Endothelial cell of umbilical vein (primary cell): ENCODE data around the gene KRT34. TPM values are rescaled to one million over a fixed set of nuclear protein-coding genes. Genes with fewer than 3 reads are reported as not detected.

Experiments used
- BruUV-seq: library from RNA; stranded (reverse); fragments of 400-500 nt; replicated peaks from 2 replicates; lab custom pipeline; 2021; lab: Mats Ljungman, UMichigan
- CTCF ChIA-PET: fragments of 300-600, 350-600 bp; sonication (Branson Sonifier 250); formaldehyde crosslinking; loops from one replicate; lab custom pipeline; 2021; ENCODE audit warnings: antibody characterized with exemption, inconsistent platforms; lab: Charles Lee
- POLR2A ChIA-PET: fragments of 300-600, 350-600 bp; sonication (Branson Sonifier 250); formaldehyde crosslinking; loops from one replicate; lab custom pipeline; 2021; ENCODE audit warnings: antibody characterized with exemption, inconsistent platforms; lab: Charles Lee
- DNase-seq: peaks from one replicate; pipeline ENCODE4 v3.0.0-alpha.2; 2011; ENCODE audit warnings: low read depth, low spot score
- FAIRE-seq: peaks from 2 replicates; lab custom pipeline; 2011; peaks lifted over from hg19 to GRCh38; lab: Jason Lieb, UNC
- H2AFZ ChIP-seq: 2 replicates; pipeline ENCODE4 v1.6.0; 2012; ENCODE audit warnings: low read depth, low read length, control low read depth, inconsistent platforms
- H3K27ac ChIP-seq: 2 replicates; pipeline ENCODE4 v1.5.1; 2011; ENCODE audit warnings: low read depth, mild to moderate bottlenecking, control low read depth, low read length, moderate library complexity; ENCODE audit not compliant: insufficient read depth
- H3K27me3 ChIP-seq, 2 experiments: 2 replicates each; pipeline versions ENCODE4 v1.6.0 to v1.6.1; 2011; ENCODE audit warnings: low read length in 2 of 2, mixed read lengths in 1 of 2; ENCODE audit not compliant: control insufficient read depth in 2 of 2, insufficient read depth in 2 of 2
- H3K36me3 ChIP-seq, 2 experiments: 2 replicates in 1 of 2; 3 replicates in 1 of 2; pipeline ENCODE4 v1.5.1; 2011; ENCODE audit warnings: low read length in 2 of 2, mild to moderate bottlenecking in 1 of 2, moderate library complexity in 1 of 2; ENCODE audit not compliant: control insufficient read depth in 2 of 2, insufficient read depth in 2 of 2; ENCODE audit errors: extremely low read depth in 1 of 2
- H3K4me1 ChIP-seq: 3 replicates; pipeline ENCODE4 v1.5.1; 2011; ENCODE audit warnings: mild to moderate bottlenecking, low read length; ENCODE audit not compliant: control insufficient read depth, insufficient read depth; ENCODE audit errors: extremely low read depth
- H3K4me2 ChIP-seq: 2 replicates; pipeline ENCODE4 v1.6.1; 2011; ENCODE audit warnings: low read length, control low read depth, mixed read lengths; ENCODE audit not compliant: insufficient read depth
- H3K4me3 ChIP-seq, 3 experiments: fragments of 200-600 bp in 1 of 3; sonication (generic), shearing (Covaris generic) in 1 of 3; replicated peaks in 1 of 3; 2 replicates each; pipeline ENCODE4 v1.5.1; 2011 to 2016; ENCODE audit warnings: control low read depth in 3 of 3, low read length in 3 of 3, mild to moderate bottlenecking in 2 of 3, inconsistent platforms in 1 of 3, low read depth in 1 of 3, moderate library complexity in 1 of 3; ENCODE audit not compliant: insufficient read depth in 1 of 3
- H3K79me2 ChIP-seq: 2 replicates; pipeline ENCODE4 v1.6.0; 2012; ENCODE audit warnings: low read length, inconsistent platforms; ENCODE audit not compliant: control insufficient read depth, insufficient read depth
- H3K9ac ChIP-seq: replicated peaks from 2 replicates; pipeline ENCODE3; 2011; ENCODE audit warnings: low read length, control low read depth; ENCODE audit not compliant: insufficient read depth; ENCODE audit errors: extremely low read depth
- H3K9me1 ChIP-seq: replicated peaks from 3 replicates; pipeline ENCODE4 v1.6.0; 2011; ENCODE audit warnings: mild to moderate bottlenecking, low read length; ENCODE audit not compliant: control insufficient read depth, insufficient read depth; ENCODE audit errors: extremely low read depth
- H3K9me3 ChIP-seq: replicated peaks from 2 replicates; pipeline ENCODE4 v1.5.1; 2012; ENCODE audit warnings: low read length, inconsistent platforms; ENCODE audit not compliant: control insufficient read depth, insufficient read depth
- H4K20me1 ChIP-seq: replicated peaks from 2 replicates; pipeline ENCODE3; 2011; ENCODE audit warnings: mild to moderate bottlenecking, low read length; ENCODE audit not compliant: control insufficient read depth, insufficient read depth; ENCODE audit errors: extremely low read depth
- CTCF ChIP-seq, 2 donors: IDR thresholded peaks; 1 replicate in 1 of 2; 2 replicates in 1 of 2; pipeline ENCODE4 v1.5.1; 2011; ENCODE audit warnings: low read length in 2 of 2, mild to moderate bottlenecking in 2 of 2, moderate library complexity in 2 of 2, control low read depth in 1 of 2, inconsistent platforms in 1 of 2, low read depth in 1 of 2; ENCODE audit not compliant: insufficient read depth in 1 of 2; ENCODE audit errors: extremely low read depth in 1 of 2
- EZH2 ChIP-seq: IDR thresholded peaks from 2 replicates; pipeline ENCODE4 v1.6.1; 2012; ENCODE audit warnings: borderline replicate concordance, low read depth, mild to moderate bottlenecking, moderate library complexity, low read length, inconsistent platforms; ENCODE audit not compliant: severe bottlenecking
- FOS ChIP-seq: IDR thresholded peaks from 2 replicates; pipeline ENCODE4 v1.6.1; 2011; ENCODE audit warnings: mild to moderate bottlenecking, low read length, moderate library complexity, borderline replicate concordance; ENCODE audit not compliant: insufficient read depth
- GATA2 ChIP-seq: IDR thresholded peaks from 2 replicates; pipeline ENCODE4 v1.7.0; 2011; ENCODE audit warnings: low read depth, mild to moderate bottlenecking, moderate library complexity, mixed read lengths, low read length; ENCODE audit not compliant: insufficient read length, insufficient read depth
- JUN ChIP-seq: IDR thresholded peaks from 2 replicates; pipeline ENCODE4 v1.6.1; 2011; ENCODE audit warnings: borderline replicate concordance, low read depth; ENCODE audit not compliant: insufficient read length, insufficient read depth
- MAX ChIP-seq: IDR thresholded peaks from 2 replicates; pipeline ENCODE4 v1.6.1; 2011; ENCODE audit not compliant: insufficient read depth, insufficient read length
- MYC ChIP-seq: IDR thresholded peaks from one replicate; pipeline ENCODE4 v1.6.1; 2011; ENCODE audit warnings: mild to moderate bottlenecking, low read depth, low read length
- POLR2A ChIP-seq: IDR thresholded peaks from 2 replicates; pipeline ENCODE4 v1.6.1; 2012; ENCODE audit warnings: low read depth, mild to moderate bottlenecking, control low read depth, low read length
- POLR2AphosphoS5 ChIP-seq: IDR thresholded peaks from 2 replicates; pipeline ENCODE4 v1.6.1; 2012; ENCODE audit warnings: low read depth, mild to moderate bottlenecking, control low read depth, low read length, moderate library complexity; ENCODE audit not compliant: insufficient read depth
- dilution Hi-C: fragments of 300-500 bp; cut with MboI; formaldehyde crosslinking; loops from one replicate; pipeline ENCODE4 v1.15.0; 2019; ENCODE audit warnings: low sequenced_read_pairs; ENCODE audit not compliant: extremely low pct_ligation_motif_present
- intact Hi-C: fragments of 100-400 bp; cut with micrococcal nuclease; formaldehyde crosslinking; loops from one replicate; pipeline ENCODE4 v1.10.0; 2022
- polyA plus RNA-seq, 4 experiments: library from polyadenylated mRNA; depleted of rRNA in 3 of 4; stranded (reverse) in 3 of 4; unstranded in 1 of 4; fragments of >200 nt; gene quantifications; 2 replicates each; pipeline versions ENCODE4 v1.2.1 to v1.2.3, GENCODE V29; 2011 to 2012; ENCODE audit warnings: missing spikeins in 1 of 4
- total RNA-seq: library from RNA; stranded (reverse); gene quantifications from 2 replicates; pipeline ENCODE4 v1.2.3, GENCODE V29; 2021

Gene KRT34
- total and polyA plus RNA-seq, 2 donors (not counting 3 experiments of a cell fraction or from before 2014, with no cell fraction given) = not detected

- Histone ChIP-seq H3K9me3 (no peaks in the 10 kb centered on the region), H3K27me3 (no peaks in the 10 kb centered on the region), H3K79me2 (no peaks in the 10 kb centered on the region), H3K4me2 (no peak overlapping the region), H3K9me1 (no peaks in the 10 kb centered on the region), H3K27ac (no peak overlapping the region), H3K4me1 (no peaks in the 10 kb centered on the region), H4K20me1 (no peaks in the 10 kb centered on the region), H3K4me3 (no peak overlapping the region), H2AFZ (no peak overlapping the region), H3K9ac (no peak overlapping the region), H3K36me3 (no peaks in the 10 kb centered on the region)
- BruUV-seq = no TSS peak
- intact Hi-C loops = no loop called here
- FAIRE-seq = no peak
- dilution Hi-C loops = no loop called here
- no peak for DNase-seq
- POLR2A ChIA-PET = no interaction called here
- TF ChIP-seq JUN (no peak), EZH2 (no peak), MAX (no peak), CTCF (IDR thresholded peaks at IDR 0.05; ENCODE audit: extremely low read depth in 1 of 2, insufficient read depth in 1 of 2, low read depth in 1 of 2, low read length in 2 of 2) (no peak), FOS (no peak), MYC (no peak), POLR2AphosphoS5 (no peak), GATA2 (no peak), POLR2A (no peak)
- CTCF ChIA-PET = no interaction called here
Observed at GRCh38 chr17:41366070-41366469, 16.0 kb downstream of the KRT34 start.
